Stimulated activated CD8-positive, alpha-beta memory T cell treated with anti-CD3 and anti-CD28 coated beads, Interleukin-4, amount 100 ng/mL, for 1 hour (primary cell): ENCODE data around the gene TFF2.

Experiments
- DNase-seq, 2 donors: peaks; one replicate each; pipeline ENCODE4 v3.0.0-alpha.2; 2020; ENCODE audit warnings: low read depth in 2 of 2, low spot score in 1 of 2

TFF2 gene

DNA sequence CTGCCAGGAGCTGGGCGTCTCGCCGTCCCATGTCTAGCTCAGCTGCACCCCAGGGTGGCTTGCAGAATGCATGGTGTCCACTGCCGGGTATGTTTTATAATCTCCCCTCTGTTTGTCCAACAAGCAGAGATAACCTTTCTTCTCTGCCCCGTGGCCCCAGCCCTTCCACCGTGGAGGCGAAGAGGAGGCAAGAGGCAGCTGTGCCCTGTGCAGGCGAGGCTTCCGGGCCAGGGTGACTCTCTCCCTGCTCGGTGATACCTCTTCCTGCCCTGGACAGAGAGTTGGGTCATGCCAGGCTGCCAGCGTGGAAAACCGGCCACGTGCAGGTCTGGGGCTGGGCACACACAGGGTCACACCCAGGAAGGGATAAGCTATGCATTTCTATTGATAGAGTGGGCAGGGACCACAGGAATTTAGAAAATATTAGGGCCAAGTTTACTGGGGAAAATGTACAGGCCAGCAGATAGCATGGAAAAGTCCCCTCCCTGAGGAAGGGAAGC lies at the start of gene TFF2:
TSS of gene TFF2 (minus strand) at position 68 of the 500 bp plus-strand sequence. CDS start at position 31, 37 bp downstream.
- no peak for DNase-seq

- DNase-seq = no peak
Observed at GRCh38 chr21:42400525-42400924, 49.7 kb upstream of the TFF2 start.

DNA sequence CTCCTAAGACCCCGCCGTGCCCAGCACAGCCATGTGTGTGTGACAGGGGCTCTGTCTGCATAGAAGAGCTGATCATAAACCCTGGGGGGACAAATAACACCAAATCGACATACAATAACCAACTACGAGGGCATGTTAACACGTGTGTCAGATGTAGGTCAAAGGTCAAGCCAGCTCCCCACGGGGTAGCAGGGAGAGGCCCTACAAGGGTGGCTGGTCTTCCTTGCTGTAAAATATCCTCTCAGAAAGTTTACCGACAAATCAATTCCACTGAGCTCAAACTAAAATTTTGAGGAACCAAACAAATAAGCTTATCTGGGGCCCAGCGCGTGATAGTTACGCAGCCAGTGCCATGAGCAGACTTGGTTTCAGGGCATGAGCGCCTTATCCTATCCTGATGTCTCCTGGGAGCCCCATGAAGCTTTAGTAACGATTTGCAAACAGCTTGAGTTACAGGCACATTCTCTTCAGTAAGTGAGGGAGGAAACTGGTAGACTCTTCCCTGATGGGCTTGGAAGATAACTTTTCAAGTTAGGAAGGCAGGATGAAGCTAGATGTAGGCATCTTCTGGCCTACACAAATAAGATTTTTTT lies 47.7 kb upstream of the TFF2 start:
- no peak for DNase-seq

- DNase-seq = no peak
Observed at GRCh38 chr21:42397746-42398394, 47.1 kb upstream of the TFF2 start.

DNA sequence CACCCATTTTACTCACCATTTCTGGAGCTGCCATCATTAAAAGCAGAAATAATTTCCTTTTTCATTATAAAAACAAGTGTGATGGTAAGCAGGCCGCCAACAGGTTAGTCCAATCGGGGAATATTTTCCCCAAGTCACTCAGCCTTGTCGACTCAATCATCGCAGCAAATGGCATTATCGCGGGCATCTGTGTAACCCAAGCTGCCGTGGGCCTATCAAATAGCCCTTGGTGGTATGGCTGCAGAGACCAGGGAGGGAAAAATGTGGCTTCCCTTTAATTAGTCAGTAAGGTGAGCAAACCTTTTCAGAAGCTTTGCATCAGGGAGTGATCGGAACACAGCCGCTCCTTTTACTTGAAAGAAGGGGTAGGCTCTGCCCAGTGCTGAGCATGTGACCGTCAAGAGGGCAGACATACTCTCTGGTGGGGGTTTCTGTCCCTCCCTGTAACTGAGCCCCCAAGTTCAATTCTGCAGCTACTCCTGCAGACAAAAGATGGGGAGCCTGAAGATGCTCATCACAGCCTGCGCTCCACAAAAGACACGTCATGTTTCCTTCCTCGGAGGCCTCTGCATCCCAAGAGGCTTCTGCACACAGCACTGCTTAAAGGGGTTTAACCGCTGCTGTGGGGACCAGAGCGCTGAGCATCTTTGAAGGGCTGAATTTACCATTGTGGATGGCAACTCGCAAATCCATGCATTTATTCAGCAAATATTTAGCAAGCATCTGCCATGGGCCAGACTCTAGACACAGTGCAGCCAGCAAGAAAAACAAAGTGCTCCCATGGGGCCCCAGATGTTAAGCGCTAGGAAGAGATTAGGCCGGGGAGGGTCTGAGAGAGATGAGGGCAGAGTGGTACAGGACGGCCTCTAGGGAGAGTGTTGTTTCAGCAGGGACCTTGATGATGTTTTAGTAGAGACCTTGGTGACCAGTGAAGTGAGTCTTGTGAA lies 46.3 kb upstream of the TFF2 start:
- DNase-seq = no peak

- DNase-seq = no peak
Observed at GRCh38 chr21:42395905-42396651, 45.3 kb upstream of the TFF2 start, which contains the start of gene TMPRSS3. TSS of gene TMPRSS3 (minus strand) at chr21:42396052. CDS start at chr21:42395417, 635 bp downstream.

GRCh38 chr21:42395302-42395701 lies 44.5 kb upstream of the TFF2 start:
- no peak for DNase-seq

GRCh38 chr21:42393443-42393950 lies 42.7 kb upstream of the TFF2 start:
- DNase-seq = no peak

DNA sequence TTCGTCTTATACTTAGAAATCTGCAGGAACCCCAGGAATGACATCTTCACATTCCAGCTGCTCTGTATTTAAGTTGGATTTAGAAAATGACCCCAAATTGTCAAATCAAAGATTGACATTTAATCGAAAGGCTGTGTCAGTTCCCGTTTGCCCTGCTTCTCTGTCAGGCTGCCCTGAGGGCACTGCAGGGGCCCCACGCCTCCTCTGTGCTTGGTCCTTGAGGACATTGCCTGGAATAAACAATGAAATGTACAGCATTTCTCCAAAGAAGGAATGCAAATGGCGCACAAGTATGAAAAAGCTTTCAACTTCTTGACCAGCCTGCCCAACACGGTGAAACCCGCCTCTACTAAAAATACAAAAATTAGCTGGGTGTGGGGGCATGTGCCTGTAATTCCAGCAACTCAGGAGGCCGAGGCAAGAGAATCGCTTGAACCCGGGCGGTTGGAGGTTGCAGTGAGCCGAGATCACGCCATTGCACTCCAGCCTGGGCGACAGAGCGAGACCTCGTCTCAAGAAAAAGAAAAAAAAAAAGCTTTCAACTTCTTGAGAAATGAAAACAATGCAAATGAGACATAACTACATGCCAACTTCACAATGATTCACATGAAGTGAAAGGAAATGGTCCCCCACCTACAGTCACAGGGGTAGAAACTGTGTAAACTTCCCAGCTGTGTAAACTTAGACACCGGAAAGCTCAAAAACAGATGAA lies 42.1 kb upstream of the TFF2 start:
- no peak for DNase-seq

- DNase-seq = no peak
Observed at GRCh38 chr21:42391297-42391696, 40.5 kb upstream of the TFF2 start.

GRCh38 chr21:42390696-42391095 lies 39.9 kb upstream of the TFF2 start:
- no peak for DNase-seq

GRCh38 chr21:42390193-42390592 lies 39.4 kb upstream of the TFF2 start:
- no peak for DNase-seq

GRCh38 chr21:42389449-42389835 lies 38.6 kb upstream of the TFF2 start:
- no peak for DNase-seq

- DNase-seq = no peak
Observed at GRCh38 chr21:42388740-42389448, 38.1 kb upstream of the TFF2 start.

DNA sequence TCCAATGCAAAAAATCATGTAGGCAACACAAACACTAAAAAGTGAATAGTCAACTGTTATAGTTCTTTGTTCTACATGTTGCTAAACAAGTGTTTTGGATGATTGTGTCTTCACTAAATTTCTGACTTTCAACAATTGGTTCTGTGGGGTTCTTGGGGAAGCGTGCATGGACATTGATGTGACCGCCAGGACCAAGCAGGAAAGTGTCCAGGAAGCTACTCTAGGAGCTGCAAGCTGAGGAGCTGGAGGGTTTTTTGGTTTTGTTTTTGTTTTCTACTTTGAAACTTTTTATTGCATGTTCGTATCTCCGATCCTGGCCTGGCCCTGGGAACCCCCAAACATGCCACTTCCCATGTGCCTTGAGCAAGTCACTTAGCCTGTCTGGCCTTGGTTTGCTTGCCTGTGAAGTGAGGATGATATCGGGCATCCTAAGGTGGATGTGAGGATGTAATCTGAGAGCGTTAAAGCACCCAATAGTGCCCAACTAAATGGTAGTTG lies 37.1 kb upstream of the TFF2 start:
- DNase-seq = no peak

GRCh38 chr21:42387164-42387563 lies 36.4 kb upstream of the TFF2 start:
- DNase-seq = no peak

- DNase-seq = no peak
Observed at GRCh38 chr21:42386034-42386591, 35.3 kb upstream of the TFF2 start.

GRCh38 chr21:42385619-42386018 lies 34.8 kb upstream of the TFF2 start:
- DNase-seq = no peak

DNA sequence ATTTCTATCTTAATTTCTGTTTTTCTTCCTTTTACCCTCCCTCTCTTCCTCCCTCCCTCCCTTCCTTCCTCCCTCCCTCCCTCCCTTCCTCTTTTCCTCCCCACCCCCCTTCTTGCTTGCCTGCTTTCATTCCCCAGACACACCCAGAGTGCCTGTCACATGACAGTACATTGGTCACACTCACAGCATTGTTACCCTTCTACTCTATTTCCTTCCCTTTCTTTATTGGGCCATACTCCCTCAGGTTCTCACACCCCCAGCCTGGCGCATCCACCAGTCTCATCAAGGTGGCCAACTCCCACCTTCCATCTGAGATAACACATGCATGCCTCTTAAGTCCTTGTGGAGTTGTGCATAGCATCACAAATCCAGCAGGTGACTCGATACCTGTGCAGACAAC lies 34.2 kb upstream of the TFF2 start:
- DNase-seq = no peak
